Upper lobe of right lung (tissue), 1 donor: ENCODE measurements around the gene DMRTC1B. TPM values are rescaled to one million over a fixed set of nuclear protein-coding genes. Genes with fewer than 3 reads are reported as not detected.
"Not testable (repeated sequence)": the region's sequence is repeated elsewhere in the genome, so short reads cannot be mapped to it uniquely, and the experiment has no call there.

Experiments used
- ATAC-seq: fragments of 200-7000 bp; cut with Tn5 transposase; one replicate; pipeline ENCODE4 v1.9.1; 2020; ENCODE audit warnings: mild to moderate bottlenecking, moderate library complexity
- DNase-seq: peaks from one replicate; pipeline ENCODE4 v3.0.0-alpha.2; 2020
- H3K27ac ChIP-seq: fragments of 200-600 bp; one replicate; pipeline ENCODE4 v1.8.0; 2022
- H3K27me3 ChIP-seq: fragments of 200-600 bp; one replicate; pipeline ENCODE4 v1.8.0; 2022; ENCODE audit warnings: mild to moderate bottlenecking
- H3K36me3 ChIP-seq: fragments of 200-600 bp; one replicate; pipeline ENCODE4 v1.8.0; 2022
- H3K4me1 ChIP-seq: fragments of 200-600 bp; one replicate; pipeline ENCODE4 v1.8.0; 2022
- H3K4me3 ChIP-seq: fragments of 200-600 bp; one replicate; pipeline ENCODE4 v1.8.0; 2022; ENCODE audit warnings: mild to moderate bottlenecking
- H3K9me3 ChIP-seq: fragments of 200-600 bp; one replicate; pipeline ENCODE4 v1.8.0; 2022
- intact Hi-C: fragments of 100-400 bp; cut with DNase I; formaldehyde crosslinking; loops from one replicate; pipeline ENCODE4 v1.11.0; 2022
- total RNA-seq: library from RNA; stranded (reverse); fragmentation: NEBNext Ultra II Directional; extraction: Animal tissue kit (Norgen Biotek cat#: 25700); gene quantifications from one replicate; pipeline ENCODE4 v1.2.1, GENCODE V29; 2021
- donor health status: DM: no; HTN: yes; CAD: no; lungs with severe emphysema.

The DMRTC1B gene
- total RNA-seq, 1 donor from 2014 or later: 0.29 TPM

GRCh38 chrX:72788142-72788541, 11.5 kb downstream of the DMRTC1B start:
- DNase-seq, H3K4me3 ChIP-seq, H3K36me3 ChIP-seq, H3K27me3 ChIP-seq, intact Hi-C loops, H3K9me3 ChIP-seq, ATAC-seq, H3K27ac ChIP-seq, H3K4me1 ChIP-seq: not testable (repeated sequence)

- not testable (repeated sequence) for ATAC-seq
Measured at GRCh38 chrX:72790390-72790789, 13.7 kb downstream of the DMRTC1B start.

DNA sequence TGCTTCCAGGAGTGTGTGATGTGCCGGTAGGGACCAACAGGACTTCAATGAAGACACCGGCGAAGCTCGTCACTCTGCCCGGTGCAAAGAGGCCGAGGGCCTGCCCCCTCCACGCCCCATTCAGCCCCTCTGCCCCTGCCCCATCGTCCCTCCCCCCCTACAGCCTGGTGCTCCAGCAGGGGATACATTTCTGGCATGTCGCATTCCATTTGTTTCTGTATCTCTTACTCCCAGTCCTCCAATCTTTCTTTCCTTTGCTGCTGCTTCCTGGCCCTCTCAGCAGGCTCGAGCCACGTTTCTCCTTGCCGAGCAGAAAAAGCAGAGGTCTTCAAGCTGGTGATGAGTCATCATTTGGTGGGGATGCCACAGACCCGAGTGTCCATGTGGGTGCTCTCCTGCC, 31.4 kb downstream of the DMRTC1B start, which contains the start of gene FAM236D:
Gene FAM236D (minus strand): TSS at position 101 of the 400 bp plus-strand sequence. CDS start 100 bp downstream, at position 1.
- H3K4me3 ChIP-seq, intact Hi-C loops, H3K9me3 ChIP-seq, H3K27ac ChIP-seq, ATAC-seq, H3K4me1 ChIP-seq, DNase-seq, H3K36me3 ChIP-seq, H3K27me3 ChIP-seq: not testable (repeated sequence)

More at GRCh38 chrX:72790390-72790789, 13.7 kb downstream of the DMRTC1B start:
- H3K36me3 ChIP-seq, H3K27me3 ChIP-seq, intact Hi-C loops, DNase-seq, H3K9me3 ChIP-seq, H3K27ac ChIP-seq, H3K4me1 ChIP-seq, H3K4me3 ChIP-seq: not testable (repeated sequence)

- H3K27ac ChIP-seq, H3K27me3 ChIP-seq, H3K9me3 ChIP-seq, intact Hi-C loops, DNase-seq, H3K36me3 ChIP-seq, ATAC-seq, H3K4me3 ChIP-seq, H3K4me1 ChIP-seq: not testable (repeated sequence)
Measured at GRCh38 chrX:72830701-72831100, 54.0 kb downstream of the DMRTC1B start.

DNA sequence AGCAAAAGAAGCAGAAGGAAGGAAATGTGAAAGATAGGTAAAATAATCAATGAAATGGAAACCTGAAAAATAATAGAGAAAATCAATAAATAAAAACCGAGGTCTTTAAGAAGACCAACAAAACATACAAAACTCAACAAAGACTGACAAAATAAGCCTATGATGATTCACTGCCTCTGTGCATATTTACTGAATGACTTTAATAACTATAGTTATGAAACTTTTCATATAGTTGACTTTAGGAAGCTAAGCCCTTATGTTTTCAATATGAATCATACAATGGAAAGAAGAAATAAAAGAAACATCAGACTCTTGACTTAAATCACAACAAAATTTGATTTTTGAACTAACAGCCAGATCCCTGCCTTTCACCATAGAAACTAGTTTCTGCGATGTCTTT, 60.8 kb downstream of the DMRTC1B start:
- H3K9me3 ChIP-seq, ATAC-seq, H3K4me1 ChIP-seq, H3K27ac ChIP-seq, DNase-seq, H3K27me3 ChIP-seq, H3K4me3 ChIP-seq, intact Hi-C loops, H3K36me3 ChIP-seq: not testable (repeated sequence)

GRCh38 chrX:72882898-72883297, 106.2 kb downstream of the DMRTC1B start:
- H3K4me1 ChIP-seq, H3K27ac ChIP-seq, H3K4me3 ChIP-seq, ATAC-seq, H3K36me3 ChIP-seq, H3K9me3 ChIP-seq, H3K27me3 ChIP-seq, DNase-seq, intact Hi-C loops: not testable (repeated sequence)

DNA sequence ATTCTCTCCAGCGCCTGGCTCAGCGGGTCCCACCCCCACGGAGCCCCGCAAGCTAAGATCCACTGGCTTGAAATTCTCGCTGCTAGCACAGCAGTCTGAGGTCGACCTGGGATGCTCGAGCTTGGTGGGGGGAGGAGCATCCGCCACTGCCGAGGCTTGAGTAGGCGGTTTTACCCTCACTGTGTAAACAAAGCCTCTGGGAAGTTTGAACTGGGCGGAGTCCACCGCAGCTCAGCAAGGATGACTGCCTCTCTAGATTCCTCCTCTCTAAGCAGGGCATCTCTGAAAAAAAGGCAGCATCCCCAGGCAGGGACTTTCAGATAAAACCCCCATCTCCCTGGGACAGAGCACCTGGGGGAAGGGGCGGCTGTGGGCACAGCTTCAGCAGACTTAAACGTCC, 113.0 kb downstream of the DMRTC1B start:
- H3K9me3 ChIP-seq, H3K27me3 ChIP-seq, H3K36me3 ChIP-seq, intact Hi-C loops, H3K4me1 ChIP-seq, DNase-seq, H3K4me3 ChIP-seq, ATAC-seq, H3K27ac ChIP-seq: not testable (repeated sequence)

Other genes with a start within 250 kb of the DMRTC1B start
- 27.0 TPM for gene HDAC8, start 204.0 kb upstream of the DMRTC1B start, total RNA-seq
- 4.2 TPM for gene PHKA1, start 62.6 kb upstream of the DMRTC1B start, total RNA-seq
- not detected for gene FAM236B, start 5.8 kb downstream of the DMRTC1B start, total RNA-seq
- not detected for gene FAM236D, start 31.3 kb downstream of the DMRTC1B start, total RNA-seq
- not detected for gene FAM236C, start 135.7 kb downstream of the DMRTC1B start, total RNA-seq
- not detected for gene FAM236A, start 161.3 kb downstream of the DMRTC1B start, total RNA-seq
- gene DMRTC1, start 166.9 kb downstream of the DMRTC1B start, total RNA-seq: 0.61 TPM
- not detected for gene PABPC1L2B, start 226.0 kb downstream of the DMRTC1B start, total RNA-seq